SK-N-SH (cell line): ENCODE data around the gene TRPC4. TPM values are rescaled to one million over a fixed set of nuclear protein-coding genes. Genes with fewer than 3 reads are reported as not detected.

Experiments used
- CTCF ChIA-PET: fragments of 300-600, 350-600 bp; formaldehyde crosslinking; extraction: SDS; loops from one replicate; lab custom pipeline; 2021; lab: Yijun Ruan, JAX
- POLR2A ChIA-PET: fragments of 350-600 bp; sonication (Branson Sonifier 250); formaldehyde crosslinking; extraction: SDS; loops from one replicate; lab custom pipeline; 2020; ENCODE audit warnings: antibody characterized with exemption, inconsistent platforms; lab: Yijun Ruan, JAX
- DNase-seq: peaks from one replicate; pipeline ENCODE4 v3.0.0; 2012
- H2AFZ ChIP-seq: fragments of 200-600 bp; sonication (generic); 2 replicates; pipeline ENCODE4 v1.8.1; 2016; ENCODE audit warnings: antibody characterized with exemption, mild to moderate bottlenecking, low read depth
- H3F3A ChIP-seq: fragments of 200-600 bp; sonication (generic); replicated peaks from 2 replicates; pipeline ENCODE3; 2016; ENCODE audit warnings: antibody characterized with exemption, mild to moderate bottlenecking; ENCODE audit not compliant: insufficient read depth
- H3K27ac ChIP-seq, 2 experiments: fragments of 200-500 bp in 1 of 2; fragments of 200-600 bp in 1 of 2; sonication (Bioruptor generic) in 1 of 2; sonication (generic), shearing (Covaris generic) in 1 of 2; 2 replicates each; pipeline versions ENCODE4 v1.5.1 to v1.6.1; 2014 to 2016; ENCODE audit warnings: low read depth in 2 of 2, inconsistent platforms in 1 of 2, low read length in 1 of 2, mild to moderate bottlenecking in 1 of 2, mixed read lengths in 1 of 2
- H3K27me3 ChIP-seq: fragments of 200-600 bp; sonication (generic), shearing (Covaris generic); 2 replicates; pipeline ENCODE4 v1.6.1; 2016; ENCODE audit warnings: mixed run types; ENCODE audit not compliant: insufficient read depth
- H3K36me3 ChIP-seq, 2 experiments: fragments of 200-500 bp in 1 of 2; fragments of 200-600 bp in 1 of 2; sonication (Bioruptor generic) in 1 of 2; sonication (generic) in 1 of 2; replicated peaks in 1 of 2; 2 replicates each; pipeline versions ENCODE3 to v1.5.1; 2014 to 2016; ENCODE audit warnings: low read length in 1 of 2, mild to moderate bottlenecking in 1 of 2; ENCODE audit not compliant: insufficient read depth in 2 of 2, control insufficient read depth in 1 of 2
- H3K4me1 ChIP-seq, 2 experiments: fragments of 200-500 bp in 1 of 2; fragments of 200-600 bp in 1 of 2; sonication (Bioruptor generic) in 1 of 2; sonication (generic), shearing (Covaris generic) in 1 of 2; 2 replicates each; pipeline versions ENCODE4 v1.5.1 to v1.6.1; 2014 to 2016; ENCODE audit warnings: low read depth in 1 of 2, low read length in 1 of 2, mixed run types in 1 of 2; ENCODE audit not compliant: insufficient read depth in 2 of 2, control insufficient read depth in 1 of 2
- H3K4me2 ChIP-seq: fragments of 200-600 bp; sonication (generic), shearing (Covaris generic); 2 replicates; pipeline ENCODE4 v1.6.1; 2017; ENCODE audit warnings: mixed run types
- H3K4me3 ChIP-seq, 2 experiments: fragments of 200-500 bp in 1 of 2; fragments of 200-600 bp in 1 of 2; sonication (Bioruptor generic) in 1 of 2; sonication (generic), shearing (Covaris generic) in 1 of 2; 2 replicates each; pipeline versions ENCODE4 v1.5.1 to v1.8.1; 2014 to 2016; ENCODE audit warnings: low read depth in 2 of 2, inconsistent platforms in 1 of 2, low read length in 1 of 2, mild to moderate bottlenecking in 1 of 2, mixed read lengths in 1 of 2, moderate library complexity in 1 of 2
- H3K79me2 ChIP-seq: fragments of 200-600 bp; sonication (generic); 2 replicates; pipeline ENCODE4 v1.8.1; 2017; ENCODE audit warnings: mild to moderate bottlenecking; ENCODE audit not compliant: insufficient read depth
- H3K9ac ChIP-seq: fragments of 200-600 bp; sonication (generic); 2 replicates; pipeline ENCODE4 v1.6.1; 2017; ENCODE audit warnings: mixed run types
- H3K9me2 ChIP-seq: fragments of 200-600 bp; sonication (generic); 2 replicates; pipeline ENCODE4 v1.6.1; 2017; ENCODE audit warnings: mixed run types
- H3K9me3 ChIP-seq: fragments of 200-600 bp; sonication (generic); 2 replicates; pipeline ENCODE4 v1.6.1; 2017; ENCODE audit warnings: mixed run types, mild to moderate bottlenecking, moderate library complexity
- H4K20me1 ChIP-seq: fragments of 200-600 bp; sonication (generic); 2 replicates; pipeline ENCODE4 v1.6.1; 2017; ENCODE audit warnings: mild to moderate bottlenecking, mixed run types; ENCODE audit not compliant: insufficient read depth
- CHD2 ChIP-seq: fragments of 150-350 bp; IDR thresholded peaks from 2 replicates; pipeline ENCODE4 v1.6.1; 2018; ENCODE audit warnings: low read length; ENCODE audit not compliant: partially characterized antibody
- CTCF ChIP-seq: fragments of 200-600 bp; sonication (generic); IDR thresholded peaks from 2 replicates; pipeline ENCODE4 v1.6.1; 2017; ENCODE audit warnings: antibody characterized with exemption, mild to moderate bottlenecking, moderate library complexity
- ELF1 ChIP-seq: IDR thresholded peaks from 2 replicates; pipeline ENCODE4 v1.4.0; 2012
- EZH2phosphoT487 ChIP-seq: fragments of 200-600 bp; sonication (generic); IDR thresholded peaks from 2 replicates; pipeline ENCODE4 v1.6.1; 2017; ENCODE audit warnings: low read depth, mixed run types, mild to moderate bottlenecking, antibody characterized with exemption, moderate library complexity, borderline replicate concordance
- JUND ChIP-seq: IDR thresholded peaks from 2 replicates; pipeline ENCODE4 v1.4.0; 2012
- PBX3 ChIP-seq: IDR thresholded peaks from 2 replicates; pipeline ENCODE4; 2012
- RCOR1 ChIP-seq: fragments of 150-350 bp; IDR thresholded peaks from 2 replicates; pipeline ENCODE4 v1.6.1; 2017; ENCODE audit warnings: antibody characterized with exemption, low read length
- REST ChIP-seq: IDR thresholded peaks from 2 replicates; pipeline ENCODE4 v1.6.1; 2012; ENCODE audit warnings: mild to moderate bottlenecking, low read depth, low read length, moderate library complexity
- SIN3A ChIP-seq: IDR thresholded peaks from 2 replicates; pipeline ENCODE4 v1.6.1; 2012; ENCODE audit warnings: low read depth, mild to moderate bottlenecking, low read length, moderate library complexity, borderline replicate concordance
- TCF12 ChIP-seq: IDR thresholded peaks from 2 replicates; pipeline ENCODE4 v1.4.0; 2012
- TEAD4 ChIP-seq: IDR thresholded peaks from 2 replicates; pipeline ENCODE4 v1.4.0; 2012; ENCODE audit warnings: mild to moderate bottlenecking, borderline replicate concordance; ENCODE audit not compliant: insufficient read depth
- USF2 ChIP-seq: fragments of 150-350 bp; IDR thresholded peaks from 2 replicates; pipeline ENCODE4 v1.6.1; 2017; ENCODE audit warnings: antibody characterized with exemption, low read length, low read depth, borderline replicate concordance
- YY1 ChIP-seq: IDR thresholded peaks from 2 replicates; pipeline ENCODE4 v1.4.0; 2012; ENCODE audit warnings: low read depth, mild to moderate bottlenecking
- WGBS: methylation state at CpG from one replicate; pipeline ENCODE4 v1.1.6; 2017; ENCODE audit warnings: low lambda C conversion rate; 5-methylcytosine and 5-hydroxymethylcytosine counted together
- polyA plus RNA-seq, 3 experiments: library from polyadenylated mRNA; depleted of rRNA; stranded (reverse); fragments of >200 nt; gene quantifications; 2 replicates each; pipeline ENCODE4 v1.2.3, GENCODE V29; 2012
- TF ChIP-seq, protein P1 (sequence below): IDR thresholded peaks from 2 replicates; pipeline ENCODE4 v1.4.0; 2012; ENCODE audit warnings: low read depth, borderline replicate concordance
- TF ChIP-seq, protein P2 (sequence below): fragments of 150-350 bp; IDR thresholded peaks from 2 replicates; pipeline ENCODE4 v1.6.1; 2016; ENCODE audit warnings: mild to moderate bottlenecking, low read depth, low read length

The TRPC4 gene
- polyA plus RNA-seq, 1 of the 3 experiments (the other 2 are of a cell fraction), result not detected

DNA sequence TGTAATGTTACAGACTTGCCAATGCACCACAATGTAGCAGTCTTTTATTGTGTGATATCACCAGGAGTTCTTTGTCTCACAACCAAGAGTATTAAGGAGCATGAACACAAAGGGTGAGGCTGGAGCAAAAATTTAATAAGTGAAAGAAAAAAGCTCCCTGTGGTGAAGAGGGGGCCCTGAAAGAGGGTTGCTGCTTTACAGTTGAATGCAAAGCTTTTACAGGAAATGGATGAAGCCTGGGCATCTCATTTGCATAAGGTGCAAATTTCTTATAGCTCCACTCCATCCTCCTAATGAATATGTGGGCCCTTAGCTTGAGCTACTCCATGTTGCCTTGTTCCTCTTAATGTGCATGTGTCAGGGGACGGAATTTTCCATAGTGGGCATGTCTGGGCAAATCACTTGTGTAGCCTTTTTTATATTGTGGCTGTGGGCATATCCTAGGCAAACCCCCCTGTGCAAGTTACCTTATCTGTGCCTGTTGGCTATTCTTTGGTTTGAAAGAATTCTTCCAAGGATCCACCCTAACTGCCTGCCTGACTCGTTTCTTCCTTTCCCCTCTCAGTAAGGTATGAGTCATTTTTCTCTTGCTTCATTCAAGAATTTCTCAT lies 45.3 kb upstream of the TRPC4 start:
- ChIA-PET CTCF (no interaction called here), POLR2A (no interaction called here)
- H3K4me3 ChIP-seq, result no peak overlapping the region
- no peaks in the 10 kb centered on the region for H3K9me3 ChIP-seq
- no peaks in the 10 kb centered on the region; a peak in 1 of 4 replicates for H3K4me1 ChIP-seq
- H3K4me2 ChIP-seq, result no peak overlapping the region
- no peaks in the 10 kb centered on the region for H3K79me2 ChIP-seq
- H4K20me1 ChIP-seq, result no peaks in the 10 kb centered on the region
- no peaks in the 10 kb centered on the region for H3K27me3 ChIP-seq
- H3K36me3 ChIP-seq, result no peaks in the 10 kb centered on the region
- H2AFZ ChIP-seq, result no peak overlapping the region
- no peak overlapping the region for H3K27ac ChIP-seq
- no peaks in the 10 kb centered on the region for H3K9me2 ChIP-seq
- no peak for TF ChIP-seq USF2
- no peak for TF ChIP-seq CHD2
- 0% methylated on average over 2 of the region's 2 CpGs for WGBS
- H3K9ac ChIP-seq, result no peak overlapping the region
- DNase-seq, result no peak
- no peaks in the 10 kb centered on the region for H3F3A ChIP-seq

- POLR2A ChIA-PET, result no interaction called here
Measured at GRCh38 chr13:37910790-37911189, 41.2 kb upstream of the TRPC4 start.

More at GRCh38 chr13:37910790-37911189, 41.2 kb upstream of the TRPC4 start:
- H3F3A ChIP-seq, result no peaks in the 10 kb centered on the region
- DNase-seq, result no peak
- no peak overlapping the region for H3K4me3 ChIP-seq
- H2AFZ ChIP-seq, result no peak overlapping the region
- CTCF ChIA-PET, result no interaction called here
- no peaks in the 10 kb centered on the region for H3K79me2 ChIP-seq
- no peaks in the 10 kb centered on the region for H4K20me1 ChIP-seq
- no peak overlapping the region for H3K27ac ChIP-seq
- H3K4me1 ChIP-seq, result no peaks in the 10 kb centered on the region; a peak in 1 of 4 replicates
- H3K9me2 ChIP-seq, result no peaks in the 10 kb centered on the region
- H3K4me2 ChIP-seq, result no peak overlapping the region
- WGBS, result 0% methylated on average over 1 of the region's 1 CpG
- H3K36me3 ChIP-seq, result no peaks in the 10 kb centered on the region
- H3K9ac ChIP-seq, result no peak overlapping the region
- TF ChIP-seq ELF1, result no peak
- no peak for TF ChIP-seq RCOR1
- TF ChIP-seq YY1, result no peak
- TF ChIP-seq, protein P1, sequence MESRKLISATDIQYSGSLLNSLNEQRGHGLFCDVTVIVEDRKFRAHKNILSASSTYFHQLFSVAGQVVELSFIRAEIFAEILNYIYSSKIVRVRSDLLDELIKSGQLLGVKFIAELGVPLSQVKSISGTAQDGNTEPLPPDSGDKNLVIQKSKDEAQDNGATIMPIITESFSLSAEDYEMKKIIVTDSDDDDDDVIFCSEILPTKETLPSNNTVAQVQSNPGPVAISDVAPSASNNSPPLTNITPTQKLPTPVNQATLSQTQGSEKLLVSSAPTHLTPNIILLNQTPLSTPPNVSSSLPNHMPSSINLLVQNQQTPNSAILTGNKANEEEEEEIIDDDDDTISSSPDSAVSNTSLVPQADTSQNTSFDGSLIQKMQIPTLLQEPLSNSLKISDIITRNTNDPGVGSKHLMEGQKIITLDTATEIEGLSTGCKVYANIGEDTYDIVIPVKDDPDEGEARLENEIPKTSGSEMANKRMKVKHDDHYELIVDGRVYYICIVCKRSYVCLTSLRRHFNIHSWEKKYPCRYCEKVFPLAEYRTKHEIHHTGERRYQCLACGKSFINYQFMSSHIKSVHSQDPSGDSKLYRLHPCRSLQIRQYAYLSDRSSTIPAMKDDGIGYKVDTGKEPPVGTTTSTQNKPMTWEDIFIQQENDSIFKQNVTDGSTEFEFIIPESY, result no peak
- no peak for TF ChIP-seq CTCF
- no peak for TF ChIP-seq EZH2phosphoT487
- TF ChIP-seq PBX3, result no peak
- no peak for TF ChIP-seq SIN3A
- TF ChIP-seq TEAD4, result no peak
- no peak for TF ChIP-seq REST
- TF ChIP-seq JUND, result no peak
- TF ChIP-seq, protein P2, sequence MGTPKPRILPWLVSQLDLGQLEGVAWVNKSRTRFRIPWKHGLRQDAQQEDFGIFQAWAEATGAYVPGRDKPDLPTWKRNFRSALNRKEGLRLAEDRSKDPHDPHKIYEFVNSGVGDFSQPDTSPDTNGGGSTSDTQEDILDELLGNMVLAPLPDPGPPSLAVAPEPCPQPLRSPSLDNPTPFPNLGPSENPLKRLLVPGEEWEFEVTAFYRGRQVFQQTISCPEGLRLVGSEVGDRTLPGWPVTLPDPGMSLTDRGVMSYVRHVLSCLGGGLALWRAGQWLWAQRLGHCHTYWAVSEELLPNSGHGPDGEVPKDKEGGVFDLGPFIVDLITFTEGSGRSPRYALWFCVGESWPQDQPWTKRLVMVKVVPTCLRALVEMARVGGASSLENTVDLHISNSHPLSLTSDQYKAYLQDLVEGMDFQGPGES, result no peak
- no peak for TF ChIP-seq TCF12
- H3K9me3 ChIP-seq, result no peaks in the 10 kb centered on the region
- no peaks in the 10 kb centered on the region for H3K27me3 ChIP-seq
